GM18502 (cell line): Measurements from ENCODE around the gene RABEP1.

Experiments used
- ATAC-seq: cut with Tn5 transposase; IDR thresholded peaks from one replicate; pipeline ENCODE4 v1.9.1; 2021; ENCODE audit warnings: mild to moderate bottlenecking; ENCODE audit not compliant: unreplicated experiment, poor library complexity

The RABEP1 gene

GRCh38 chr17:5269241-5269960 is 12.7 kb upstream of the RABEP1 start:
- no peak for ATAC-seq

- ATAC-seq: no peak
These were observed 9.8 kb upstream of the RABEP1 start for GRCh38 chr17:5272322-5272721.

DNA sequence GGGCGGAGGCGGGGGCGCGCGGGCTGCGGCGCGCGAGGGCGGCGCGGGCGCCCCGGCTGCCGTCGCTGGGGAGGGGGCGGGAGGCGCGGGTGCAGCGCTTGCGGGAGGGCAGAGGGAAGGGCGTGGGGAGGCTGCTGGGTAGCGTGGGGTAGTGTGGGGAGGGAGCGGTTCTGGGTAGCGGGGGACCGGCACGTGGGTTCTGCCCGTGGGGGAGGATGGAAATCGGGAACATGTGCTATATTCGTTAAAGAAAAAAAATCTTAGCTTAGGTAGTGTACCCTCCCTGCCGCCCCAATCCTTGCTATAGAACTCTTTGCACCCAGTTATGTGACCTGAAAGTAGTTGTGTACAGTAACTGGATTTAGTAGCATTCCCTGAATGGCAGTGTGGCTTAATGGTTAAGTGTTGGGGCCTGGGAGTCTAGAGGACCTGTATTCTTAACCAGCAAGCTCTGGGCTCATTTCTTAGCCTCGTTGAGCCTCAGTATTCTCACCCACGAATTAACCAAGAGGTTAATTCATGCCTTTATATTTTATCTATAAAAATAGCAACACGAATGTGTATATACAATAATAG is 646 bp downstream of the RABEP1 start:
- ATAC-seq: peak; percentile 34

DNA sequence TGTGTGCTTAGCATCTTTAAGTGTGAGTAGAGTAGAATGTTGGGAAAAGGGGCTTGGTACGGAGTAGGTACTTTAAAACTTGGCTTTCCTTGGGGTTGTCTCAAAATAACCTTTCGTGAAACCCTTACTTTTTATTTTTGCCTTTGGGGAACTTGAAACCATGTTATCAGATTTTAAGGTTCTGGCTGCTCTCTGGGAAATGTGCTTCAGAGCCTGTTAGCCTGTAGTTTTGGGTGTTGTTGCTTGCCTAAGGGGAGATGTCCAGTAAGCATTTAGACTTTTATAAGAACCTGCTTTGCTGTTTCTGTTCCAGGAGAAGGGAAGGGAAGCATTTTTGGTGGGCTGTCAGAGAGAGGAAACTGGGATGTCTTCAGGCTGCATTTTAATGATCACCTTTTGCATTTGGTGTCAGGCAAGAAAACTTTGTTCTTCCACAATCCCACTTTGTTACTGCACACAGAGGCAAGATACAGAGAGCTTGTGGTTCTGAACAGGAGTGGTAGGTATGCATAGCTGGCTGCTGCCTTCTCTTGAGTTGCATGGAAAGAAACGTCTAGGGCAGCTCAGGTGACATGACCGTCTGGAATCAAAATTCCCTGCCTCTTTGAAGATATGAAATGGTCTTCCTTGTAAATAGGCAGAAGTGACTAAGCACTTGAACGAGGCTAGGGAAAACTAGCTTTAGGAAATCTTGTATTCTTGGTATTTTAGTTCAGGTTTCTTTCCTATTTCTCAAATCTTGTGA is 1.7 kb downstream of the RABEP1 start:
- ATAC-seq: no peak

DNA sequence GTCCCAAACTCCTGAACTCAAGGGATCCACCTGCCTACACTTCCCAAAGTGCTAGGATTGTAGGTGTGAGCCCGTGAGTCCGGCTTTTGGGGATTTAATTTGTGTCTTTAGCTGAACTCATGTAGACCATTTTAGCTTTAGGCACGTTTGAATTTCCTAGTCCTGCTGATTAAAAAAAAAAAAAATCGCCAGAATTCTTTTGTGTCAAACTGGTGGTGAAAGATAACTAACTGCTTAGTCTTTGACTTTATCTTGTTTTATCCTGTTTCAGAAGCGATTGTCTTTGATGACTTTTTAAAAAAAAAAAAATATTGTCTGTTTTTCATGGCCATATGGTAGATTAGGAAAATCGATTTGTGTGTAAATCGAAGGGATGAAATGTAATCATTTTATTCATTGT is 2.6 kb downstream of the RABEP1 start:
- no peak for ATAC-seq

GRCh38 chr17:5286846-5287245 is 4.8 kb downstream of the RABEP1 start:
- ATAC-seq: no peak

DNA sequence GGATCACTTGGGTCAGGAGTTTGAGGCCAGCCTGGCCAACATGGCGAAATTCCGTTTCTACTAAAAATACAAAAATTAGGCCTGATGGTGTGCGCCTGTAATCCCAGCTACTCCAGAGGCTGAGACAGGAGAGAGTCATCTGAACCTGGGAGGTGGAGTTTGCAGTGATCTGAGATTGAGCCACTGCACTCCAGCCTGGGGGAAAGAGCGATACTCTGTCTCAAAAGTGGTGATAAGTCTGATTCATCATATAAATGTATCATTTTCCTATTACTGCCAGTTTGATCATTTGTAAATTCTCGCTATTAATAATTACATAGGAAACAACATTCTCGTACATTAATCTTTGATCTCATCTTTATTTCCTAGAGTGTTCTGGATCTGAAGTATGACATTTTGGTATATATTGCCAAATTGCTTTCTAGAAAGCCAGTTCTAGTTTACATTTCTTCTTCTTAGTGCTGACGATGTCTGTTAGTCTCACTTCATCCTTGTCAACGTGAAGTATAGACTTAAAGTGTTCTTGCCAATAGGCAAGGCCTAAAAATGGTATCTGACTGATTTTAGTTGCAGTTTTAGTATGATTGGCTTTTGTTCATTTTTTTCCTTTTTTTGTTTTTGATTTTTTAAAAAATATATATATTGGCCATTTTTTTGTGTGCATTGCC is 9.7 kb downstream of the RABEP1 start:
- no peak for ATAC-seq

- ATAC-seq: no peak
These were observed 15.2 kb downstream of the RABEP1 start for GRCh38 chr17:5297245-5297644.

- no peak for ATAC-seq
These were observed 17.3 kb downstream of the RABEP1 start for GRCh38 chr17:5299383-5299782.

GRCh38 chr17:5304636-5305035 is 22.6 kb downstream of the RABEP1 start:
- ATAC-seq: no peak

DNA sequence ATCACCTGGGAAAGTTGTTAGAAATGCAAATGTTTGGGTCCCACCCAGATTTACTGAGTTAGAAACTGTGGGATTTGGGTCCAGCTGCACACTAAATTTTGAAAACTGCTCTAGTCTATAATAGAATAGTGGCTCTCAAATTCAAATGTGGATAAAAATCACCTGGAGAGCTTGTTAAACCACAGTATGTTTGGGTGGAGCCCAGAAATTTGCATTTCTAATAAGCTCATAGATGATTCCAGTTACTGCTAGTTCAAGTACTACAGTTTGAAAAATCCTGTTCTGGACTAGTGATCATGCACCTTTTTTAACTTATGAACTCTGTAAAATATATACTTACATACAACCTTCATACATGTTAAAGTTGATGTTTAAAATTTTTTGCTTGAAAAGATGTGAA is 27.8 kb downstream of the RABEP1 start:
- no peak for ATAC-seq

- no peak for ATAC-seq
These were observed 43.8 kb downstream of the RABEP1 start for GRCh38 chr17:5325851-5326250.

DNA sequence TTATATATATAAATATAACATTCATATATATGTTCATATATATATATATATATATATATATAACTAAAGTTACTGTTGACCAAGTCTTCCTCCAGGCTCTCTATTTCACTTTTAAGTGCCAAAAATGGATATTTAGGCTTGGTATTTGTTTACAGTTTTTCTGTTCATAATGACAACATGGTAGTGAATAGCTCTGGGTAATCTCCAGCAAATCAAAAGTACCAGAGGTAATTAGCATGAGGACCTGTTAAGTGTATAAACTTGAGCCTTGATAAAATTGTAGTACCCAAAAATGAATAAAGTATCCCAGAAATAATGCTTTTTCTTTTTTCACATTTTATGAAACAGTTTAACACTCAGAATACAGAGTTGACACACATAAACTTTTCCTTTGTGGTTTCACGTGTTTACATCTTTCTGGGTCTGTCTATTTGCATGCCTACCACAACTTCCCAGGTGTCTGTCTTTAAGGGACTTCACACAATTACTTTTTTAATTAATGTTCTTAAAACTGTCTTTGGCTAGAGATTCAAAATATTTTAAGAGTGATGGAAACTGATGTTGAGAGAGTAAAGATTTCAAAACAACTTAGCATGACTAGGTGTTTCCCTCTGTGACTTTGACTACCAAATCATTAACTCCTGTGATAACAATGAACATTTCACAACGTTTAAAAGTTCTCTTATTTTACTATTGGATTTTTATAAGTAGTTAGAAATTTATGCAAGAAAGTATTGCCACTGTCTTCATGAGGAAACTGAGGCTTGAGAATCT is 47.9 kb downstream of the RABEP1 start:
- no peak for ATAC-seq

DNA sequence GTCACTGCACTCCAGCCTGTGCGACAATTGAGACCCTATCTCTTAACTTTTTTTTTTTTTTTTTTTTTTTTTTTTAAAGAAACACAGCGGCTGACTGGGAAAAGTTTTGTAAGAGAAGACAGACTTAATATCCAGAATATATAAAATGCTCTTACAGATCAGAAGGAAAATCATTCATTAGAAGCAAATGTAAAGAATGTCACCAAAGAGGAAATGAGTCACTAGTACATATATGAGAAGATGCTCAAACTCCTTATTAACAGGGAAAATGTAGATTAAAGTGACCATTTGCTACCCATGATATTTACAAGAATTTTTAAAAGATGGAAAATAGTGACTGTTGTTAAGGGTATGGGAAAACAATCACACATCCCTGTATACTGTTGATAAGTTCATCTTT is 48.9 kb downstream of the RABEP1 start:
- ATAC-seq: no peak

DNA sequence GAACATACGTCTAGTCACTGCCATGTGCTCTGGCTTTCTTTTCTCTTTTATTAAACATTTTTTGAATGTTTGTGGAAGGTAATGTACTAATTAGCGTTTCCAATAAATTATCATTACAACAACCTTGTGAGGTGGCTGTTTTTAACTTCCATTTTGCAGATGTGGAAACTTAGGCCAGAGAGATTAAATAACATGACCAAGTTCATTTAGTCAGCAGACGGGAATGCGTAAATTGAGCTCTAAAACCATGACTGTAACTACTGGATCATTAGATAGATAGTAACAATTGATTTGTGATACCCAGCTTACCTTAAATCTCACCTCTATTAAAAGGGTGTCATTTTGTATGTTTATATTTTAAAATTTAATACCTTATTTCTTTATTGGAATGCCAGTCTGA is 49.4 kb downstream of the RABEP1 start:
- no peak for ATAC-seq

DNA sequence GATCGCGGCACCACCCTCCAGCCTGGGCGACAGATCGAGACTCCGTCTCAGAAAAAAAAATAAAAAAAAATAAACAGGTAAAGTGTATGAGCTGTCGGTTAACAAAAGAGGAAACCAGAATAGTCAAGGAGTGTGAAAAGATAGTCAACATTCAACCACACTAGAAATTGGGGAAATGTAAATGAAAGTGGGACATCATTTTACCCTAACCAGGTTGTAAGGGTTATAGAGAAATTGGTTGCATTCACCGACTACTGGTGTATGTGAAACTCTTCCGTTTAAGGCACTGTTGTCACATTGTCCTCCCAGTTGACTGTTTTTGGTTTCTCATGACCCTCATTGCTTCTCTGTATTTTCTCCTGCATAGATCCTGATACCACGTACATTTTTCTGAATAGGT is 62.8 kb downstream of the RABEP1 start:
- ATAC-seq: no peak

- no peak for ATAC-seq
These were observed 70.7 kb downstream of the RABEP1 start for GRCh38 chr17:5352681-5353289.

DNA sequence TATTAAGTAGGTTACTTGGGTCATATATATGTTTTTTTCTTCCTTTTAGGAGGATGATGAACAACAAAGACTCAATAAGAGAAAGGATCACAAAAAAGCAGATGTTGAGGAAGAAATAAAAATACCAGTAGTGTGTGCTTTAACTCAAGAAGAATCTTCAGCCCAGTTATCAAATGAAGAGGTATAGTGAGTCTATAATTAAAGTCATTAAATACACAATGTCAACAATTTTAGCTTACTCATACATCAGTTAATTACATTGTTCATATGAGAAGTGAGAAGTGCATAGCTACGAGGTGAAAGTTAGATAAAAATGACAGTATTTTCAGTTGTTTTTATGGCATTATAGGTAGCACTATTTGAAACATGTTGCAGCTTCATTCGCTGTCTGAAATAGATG is 72.2 kb downstream of the RABEP1 start:
- ATAC-seq: no peak

- no peak for ATAC-seq
These were observed 72.9 kb downstream of the RABEP1 start for GRCh38 chr17:5354886-5355415.
